Measurements from ENCODE around the gene METTL5. TPM values are rescaled to one million over a fixed set of nuclear protein-coding genes. Genes with fewer than 3 reads are reported as not detected.

The METTL5 gene
- total RNA-seq, 4 donors from 2014 or later, result 46.3 to 91.2 (median 71.1) TPM

- no peaks in the 10 kb centered on the region for H3K9me3 ChIP-seq
- 63 to 74% methylated on average over 4 to 6 of the region's 10 CpGs for WGBS, 2 donors (ENCODE audit: low coverage in 1 of 2)
- H3K27me3 ChIP-seq, result no peaks in the 10 kb centered on the region
- H3K36me3 ChIP-seq, result peaks cover 0 to 6% of the 10 kb centered on the region in 2 donors
- H3K27ac ChIP-seq, result no peak overlapping the region
- TF ChIP-seq POLR2AphosphoS5 (IDR thresholded peaks at IDR 0.05) (no peak), CTCF (IDR thresholded peaks at IDR 0.05) (no peak), EP300 (IDR thresholded peaks at IDR 0.05) (no peak), POLR2A (IDR thresholded peaks at IDR 0.05) (no peak)
- H3K4me1 ChIP-seq, result peaks cover 3 to 53% (median 6%) of the 10 kb centered on the region in 3 donors
- peak; percentile 16 for ATAC-seq
- no peak overlapping the region for H3K4me3 ChIP-seq
These were observed 15.4 kb upstream of the METTL5 start for GRCh38 chr2:169839954-169840746.

- no peak for ATAC-seq
- Histone ChIP-seq H3K27me3 (no peaks in the 10 kb centered on the region), H3K4me1 (peaks cover 3 to 66% (median 6%) of the 10 kb centered on the region in 3 donors), H3K36me3 (peaks cover 0 to 6% of the 10 kb centered on the region in 2 donors), H3K4me3 (no peak overlapping the region), H3K9me3 (no peaks in the 10 kb centered on the region), H3K27ac (no peak overlapping the region)
- no peak for TF ChIP-seq EP300 (IDR thresholded peaks at IDR 0.05)
- no peak for TF ChIP-seq POLR2A (IDR thresholded peaks at IDR 0.05)
- TF ChIP-seq CTCF (IDR thresholded peaks at IDR 0.05), result no peak
- TF ChIP-seq POLR2AphosphoS5 (IDR thresholded peaks at IDR 0.05), result no peak
- 83 to 85% methylated on average over 2 of the region's 2 CpGs for WGBS, 2 donors (ENCODE audit: low coverage in 1 of 2)
These were observed 14.2 kb upstream of the METTL5 start for GRCh38 chr2:169838743-169839489.

DNA sequence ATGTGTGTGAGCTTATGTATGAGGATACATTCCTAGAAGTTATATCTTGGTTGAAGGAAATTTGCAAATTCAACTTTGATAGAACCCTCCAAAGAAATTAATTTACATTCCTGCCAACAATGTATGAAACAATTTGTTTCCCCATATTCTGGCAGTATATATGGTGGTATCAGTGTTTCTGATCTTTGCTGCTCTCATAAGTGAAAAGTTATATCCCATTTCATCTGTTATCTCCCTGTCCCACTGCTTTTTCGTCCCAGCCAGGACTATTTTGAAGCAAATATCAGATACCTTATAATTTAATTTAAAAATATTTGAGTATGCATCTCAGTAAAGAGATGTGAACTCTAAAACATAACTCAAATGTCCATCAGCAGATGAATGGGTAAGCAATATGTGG lies 9.7 kb upstream of the METTL5 start:
- no peak for ATAC-seq
- Histone ChIP-seq H3K9me3 (no peaks in the 10 kb centered on the region), H3K36me3 (no peaks in the 10 kb centered on the region), H3K4me3 (no peak overlapping the region), H3K27me3 (no peaks in the 10 kb centered on the region), H3K27ac (no peak overlapping the region), H3K4me1 (peaks cover 3 to 90% (median 13%) of the 10 kb centered on the region in 3 donors)
- no peak for TF ChIP-seq POLR2A (IDR thresholded peaks at IDR 0.05)
- TF ChIP-seq CTCF (IDR thresholded peaks at IDR 0.05), result no peak
- TF ChIP-seq POLR2AphosphoS5 (IDR thresholded peaks at IDR 0.05), result no peak
- no peak for TF ChIP-seq EP300 (IDR thresholded peaks at IDR 0.05)
- 64 to 77% methylated on average over 1 of the region's 1 CpG for WGBS, 2 donors (ENCODE audit: low coverage in 1 of 2)

- Histone ChIP-seq H3K27ac (peak overlapping the region; percentile 76 to 95 (median 89)), H3K27me3 (no peaks in the 10 kb centered on the region), H3K4me1 (peaks cover 3 to 71% (median 21%) of the 10 kb centered on the region in 3 donors), H3K4me3 (peak overlapping the region; percentile 81 to 96), H3K9me3 (no peaks in the 10 kb centered on the region), H3K36me3 (no peaks in the 10 kb centered on the region)
- ATAC-seq, result no peak
- TF ChIP-seq POLR2AphosphoS5 (IDR thresholded peaks at IDR 0.05) (no peak), POLR2A (IDR thresholded peaks at IDR 0.05) (no peak), CTCF (IDR thresholded peaks at IDR 0.05) (no peak), EP300 (IDR thresholded peaks at IDR 0.05) (no peak)
- 0% methylated on average over 11 to 12 of the region's 13 CpGs for WGBS, 2 donors (ENCODE audit: low coverage in 1 of 2)
These were observed 3.6 kb upstream of the METTL5 start for GRCh38 chr2:169828141-169828811.
